CD4-positive, alpha-beta memory T cell (primary cell): ENCODE results near the gene ST14. TPM values are rescaled to one million over a fixed set of nuclear protein-coding genes. Genes with fewer than 3 reads are reported as not detected.

Experiments used
- CTCF ChIA-PET: fragments of 350-600 bp; sonication (Branson Sonifier 250); formaldehyde crosslinking; loops from one replicate; lab custom pipeline; 2021; ENCODE audit warnings: inconsistent platforms; ENCODE audit not compliant: partially characterized antibody; lab: Charles Lee
- POLR2A ChIA-PET: fragments of 350-600 bp; sonication (Branson Sonifier 250); formaldehyde crosslinking; loops from one replicate; lab custom pipeline; 2021; ENCODE audit not compliant: partially characterized antibody; lab: Charles Lee
- DNase-seq, 5 donors: peaks; one replicate each; pipeline versions ENCODE4 v3.0.0 to v3.0.0-alpha.2; 2020 to 2022; ENCODE audit warnings: mixed read lengths in 1 of 5
- H3K27ac ChIP-seq: one replicate; pipeline ENCODE4 v1.7.0; 2013; ENCODE audit warnings: low read depth, low read length
- H3K27me3 ChIP-seq: 2 replicates; pipeline ENCODE4 v1.7.0; 2013; ENCODE audit warnings: mild to moderate bottlenecking, low read length, moderate library complexity; ENCODE audit not compliant: insufficient read depth
- H3K36me3 ChIP-seq: 2 replicates; pipeline ENCODE4 v1.7.0; 2013; ENCODE audit warnings: mild to moderate bottlenecking, low read length, moderate library complexity; ENCODE audit not compliant: insufficient read depth
- H3K4me1 ChIP-seq: 2 replicates; pipeline ENCODE4 v1.7.0; 2013; ENCODE audit warnings: mild to moderate bottlenecking, low read length, moderate library complexity; ENCODE audit not compliant: insufficient read depth
- H3K4me3 ChIP-seq, 2 donors: one replicate each; pipeline ENCODE4 v1.7.0; 2013; ENCODE audit warnings: low read length in 2 of 2, mild to moderate bottlenecking in 1 of 2
- H3K9me3 ChIP-seq, 2 donors: one replicate each; pipeline ENCODE4 v1.7.0; 2013; ENCODE audit warnings: low read length in 2 of 2, control low read depth in 1 of 2; ENCODE audit not compliant: control insufficient read depth in 1 of 2
- H3K27ac Mint-ChIP-seq, 7 donors: one replicate each; pipeline ENCODE4 v1.8.0; 2020 to 2021; ENCODE audit warnings: mixed read lengths in 7 of 7, mild to moderate bottlenecking in 6 of 7, inconsistent platforms in 3 of 7, moderate library complexity in 3 of 7
- H3K27me3 Mint-ChIP-seq, 2 donors: one replicate each; pipeline ENCODE4 v1.8.0; 2020 to 2021; ENCODE audit warnings: mixed read lengths in 2 of 2
- H3K36me3 Mint-ChIP-seq, 2 donors: one replicate each; pipeline ENCODE4 v1.8.0; 2020 to 2021; ENCODE audit warnings: mixed read lengths in 2 of 2, inconsistent platforms in 1 of 2, mild to moderate bottlenecking in 1 of 2
- H3K4me1 Mint-ChIP-seq, 4 donors: one replicate each; pipeline ENCODE4 v1.8.0; 2020 to 2021; ENCODE audit warnings: mixed read lengths in 4 of 4, mild to moderate bottlenecking in 1 of 4
- H3K4me3 Mint-ChIP-seq, 8 donors: one replicate each; pipeline ENCODE4 v1.8.0; 2020 to 2021; ENCODE audit warnings: mixed read lengths in 8 of 8, mild to moderate bottlenecking in 7 of 8, moderate library complexity in 6 of 8, inconsistent platforms in 3 of 8
- H3K9me3 Mint-ChIP-seq, 8 donors: one replicate each; pipeline ENCODE4 v1.8.0; 2020 to 2021; ENCODE audit warnings: mixed read lengths in 8 of 8, mild to moderate bottlenecking in 5 of 8, inconsistent platforms in 3 of 8, moderate library complexity in 1 of 8
- intact Hi-C: fragments of 100-400 bp; cut with micrococcal nuclease; formaldehyde crosslinking; loops from one replicate; pipeline ENCODE4 v1.15.1; 2023
- polyA plus RNA-seq, 2 donors: library from polyadenylated mRNA; unstranded; fragments of 300-500 nt; fragmentation: Illumina TruSeq; gene quantifications; one replicate each; pipeline ENCODE4 v1.2.3, GENCODE V29; 2021
- total RNA-seq, 2 experiments: library from RNA; stranded (reverse); gene quantifications; one replicate each; pipeline ENCODE4 v1.2.3, GENCODE V29; 2021

ST14 gene
- total and polyA plus RNA-seq, 4 experiments from 2014 or later = 0.47 to 0.79 (median 0.72) TPM; not detected in 1

DNA sequence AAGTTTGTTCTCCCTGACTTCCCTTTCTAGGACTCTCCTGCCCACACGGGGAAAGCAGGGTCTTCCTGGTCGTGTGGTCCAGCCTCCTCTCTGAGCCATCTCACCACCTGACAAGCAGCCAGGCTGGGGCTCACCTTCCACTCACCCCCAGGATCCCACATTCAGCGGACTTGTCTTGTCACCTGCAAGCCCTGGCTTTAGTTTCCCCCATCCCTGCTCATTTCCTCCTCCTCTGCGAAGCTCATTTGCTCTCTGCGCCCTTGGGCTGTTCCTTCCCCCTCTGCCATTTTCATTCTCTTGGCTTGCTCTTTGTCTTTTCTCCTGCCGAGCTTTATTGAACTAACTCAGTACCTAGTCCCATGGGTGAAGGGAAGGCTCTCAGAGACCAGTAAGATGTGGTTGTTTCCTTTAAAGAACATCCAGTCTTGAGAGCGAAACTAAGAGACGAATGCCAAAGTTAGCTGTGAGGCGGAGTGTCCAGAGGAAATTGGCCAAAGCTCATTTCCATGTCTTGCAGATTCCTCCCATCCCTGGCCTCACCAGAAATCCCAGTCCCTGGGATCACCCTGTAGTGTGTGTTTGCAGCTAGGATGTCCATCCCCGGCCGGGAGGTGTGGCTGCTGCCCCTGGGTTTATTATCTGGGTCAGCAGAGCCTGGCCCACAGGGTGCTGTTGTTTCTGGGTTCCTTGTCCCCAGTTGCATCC lies 2.0 kb downstream of the ST14 start:
- Mint-ChIP-seq H3K27me3 (peaks cover 48 to 62% of the 10 kb centered on the region in 2 donors), H3K4me1 (peaks cover 6 to 27% (median 15%) of the 10 kb centered on the region in 4 donors), H3K9me3 (no peaks in the 10 kb centered on the region), H3K27ac (no peak overlapping the region), H3K4me3 (peak overlapping the region in 4 of 8 donors; percentile 15 to 71 (median 33)), H3K36me3 (no peaks in the 10 kb centered on the region)
- Histone ChIP-seq H3K4me3 (no peak overlapping the region), H3K4me1 (peaks cover 6% of the 10 kb centered on the region), H3K27me3 (peaks cover 13% of the 10 kb centered on the region), H3K9me3 (no peaks in the 10 kb centered on the region), H3K36me3 (no peaks in the 10 kb centered on the region), H3K27ac (no peak overlapping the region)
- ChIA-PET CTCF (no interaction called here), POLR2A (no interaction called here)
- no peak for DNase-seq
- intact Hi-C loops = no loop called here

DNA sequence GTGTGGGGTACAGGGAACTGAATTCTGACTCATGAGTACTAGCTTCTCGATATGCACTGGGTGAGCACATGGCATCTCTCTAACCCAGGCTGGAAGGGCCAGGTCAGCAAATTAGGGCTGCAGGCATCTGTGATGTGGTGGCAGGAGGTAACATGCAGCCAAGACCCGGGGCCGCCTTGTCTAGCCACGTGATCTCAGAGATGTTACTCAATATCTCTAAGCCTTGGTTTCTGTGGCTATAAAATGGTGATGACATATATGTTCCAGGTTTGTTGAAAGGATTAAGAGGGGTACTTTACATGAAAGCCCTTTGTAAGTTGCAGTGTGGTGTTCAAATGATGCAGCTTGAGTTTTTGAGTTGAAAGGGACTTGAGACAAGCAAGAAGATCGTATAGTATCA lies 3.2 kb downstream of the ST14 start:
- no peak overlapping the region for H3K27ac Mint-ChIP-seq
- CTCF ChIA-PET = no interaction called here

DNA sequence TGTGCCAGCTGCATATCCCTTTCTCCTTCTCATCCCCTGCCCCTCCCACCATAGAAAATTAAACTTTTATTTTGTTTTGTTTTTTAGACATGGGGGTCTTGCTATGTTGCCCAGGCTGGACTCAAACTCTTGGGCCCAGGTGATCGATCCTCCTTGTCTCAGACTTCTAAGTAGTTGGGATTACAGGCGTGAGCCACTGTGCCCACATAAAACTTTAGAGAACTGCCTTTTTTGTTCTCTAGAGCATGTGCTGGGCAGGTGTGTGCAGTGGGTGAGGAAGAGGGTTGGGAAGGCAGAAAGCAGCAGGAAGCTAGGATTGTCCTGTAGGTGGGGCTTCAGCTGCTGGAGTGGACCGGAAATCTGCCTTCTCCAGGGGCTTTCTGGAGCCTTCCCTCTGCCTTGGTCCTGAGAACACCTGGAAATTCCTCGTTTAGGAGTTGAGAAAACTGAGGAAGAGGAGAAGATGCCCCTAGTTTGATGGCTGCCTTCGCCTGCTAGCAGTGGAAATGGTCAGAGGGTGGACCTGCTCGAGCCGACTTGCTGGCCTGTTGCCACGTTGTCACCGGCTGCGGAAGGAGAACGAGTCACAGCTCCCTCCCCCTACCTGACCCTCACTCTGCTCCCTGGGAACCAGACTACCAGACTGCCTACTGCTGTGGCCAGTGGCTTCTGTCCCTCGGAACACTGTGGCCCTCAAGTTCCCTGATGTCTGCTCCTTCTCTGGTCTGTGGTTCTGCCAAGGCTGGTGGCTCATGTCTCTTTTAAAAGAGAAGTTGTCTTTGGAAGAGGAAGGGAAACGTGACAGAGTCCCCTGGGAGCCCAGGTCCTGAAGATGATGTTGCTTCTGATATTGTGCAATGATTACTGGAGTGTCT lies 4.0 kb downstream of the ST14 start:
- no peak overlapping the region for H3K27ac Mint-ChIP-seq
- POLR2A ChIA-PET = no interaction called here

More for the DNA sequence above, 3.2 kb downstream of the ST14 start:
- H3K4me3 ChIP-seq = no peak overlapping the region
- H3K4me1 Mint-ChIP-seq = peaks cover 6 to 27% (median 15%) of the 10 kb centered on the region in 4 donors
- no peak overlapping the region for H3K27ac ChIP-seq
- DNase-seq = no peak
- no peak overlapping the region for H3K4me3 Mint-ChIP-seq
- no peaks in the 10 kb centered on the region for H3K36me3 Mint-ChIP-seq
- peaks cover 51 to 58% of the 10 kb centered on the region in 2 donors for H3K27me3 Mint-ChIP-seq
- POLR2A ChIA-PET = no interaction called here
- no peaks in the 10 kb centered on the region for H3K9me3 Mint-ChIP-seq
- intact Hi-C loops = no loop called here
- no peaks in the 10 kb centered on the region for H3K36me3 ChIP-seq
- peaks cover 13% of the 10 kb centered on the region for H3K27me3 ChIP-seq
- no peaks in the 10 kb centered on the region for H3K9me3 ChIP-seq
- H3K4me1 ChIP-seq = peaks cover 6% of the 10 kb centered on the region

DNA sequence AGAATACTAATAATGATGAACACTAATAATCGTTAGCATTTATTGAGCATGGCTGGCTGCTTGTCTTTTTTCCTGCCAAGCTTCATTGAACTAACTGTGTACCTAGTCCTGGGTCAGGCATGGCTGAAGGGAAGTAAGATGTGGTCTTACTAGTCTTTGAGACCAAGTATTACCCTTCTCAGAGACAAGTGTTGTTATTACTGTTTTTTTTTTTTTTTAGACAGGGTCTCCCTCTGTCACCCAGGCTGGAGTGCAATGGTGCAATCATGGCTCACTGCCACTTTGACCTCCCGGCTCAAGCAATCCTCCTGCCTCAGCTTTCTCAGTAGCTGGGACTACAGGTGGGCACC lies 4.6 kb downstream of the ST14 start:
- ChIA-PET CTCF (no interaction called here), POLR2A (no interaction called here)
- no peaks in the 10 kb centered on the region for H3K9me3 ChIP-seq
- H3K4me3 ChIP-seq = no peak overlapping the region
- H3K27me3 ChIP-seq = peaks cover 16% of the 10 kb centered on the region
- Mint-ChIP-seq H3K27me3 (peaks cover 42 to 50% of the 10 kb centered on the region in 2 donors), H3K36me3 (no peaks in the 10 kb centered on the region), H3K4me3 (no peak overlapping the region), H3K27ac (no peak overlapping the region), H3K9me3 (no peaks in the 10 kb centered on the region), H3K4me1 (peaks cover 4 to 16% (median 8%) of the 10 kb centered on the region in 4 donors)
- intact Hi-C loops = no loop called here
- no peaks in the 10 kb centered on the region for H3K36me3 ChIP-seq
- DNase-seq = no peak
- no peak overlapping the region for H3K27ac ChIP-seq
- H3K4me1 ChIP-seq = peaks cover 6% of the 10 kb centered on the region

More for the DNA sequence above, 4.0 kb downstream of the ST14 start:
- Histone ChIP-seq H3K4me1 (peaks cover 6% of the 10 kb centered on the region), H3K9me3 (no peaks in the 10 kb centered on the region), H3K27me3 (peaks cover 15% of the 10 kb centered on the region), H3K4me3 (no peak overlapping the region), H3K36me3 (no peaks in the 10 kb centered on the region), H3K27ac (no peak overlapping the region)
- CTCF ChIA-PET = no interaction called here
- H3K27me3 Mint-ChIP-seq = peaks cover 48 to 56% of the 10 kb centered on the region in 2 donors
- DNase-seq = no peak
- intact Hi-C loops = no loop called here
- peaks cover 6 to 22% (median 12%) of the 10 kb centered on the region in 4 donors for H3K4me1 Mint-ChIP-seq
- no peaks in the 10 kb centered on the region for H3K36me3 Mint-ChIP-seq
- no peak overlapping the region for H3K4me3 Mint-ChIP-seq
- H3K9me3 Mint-ChIP-seq = no peaks in the 10 kb centered on the region

DNA sequence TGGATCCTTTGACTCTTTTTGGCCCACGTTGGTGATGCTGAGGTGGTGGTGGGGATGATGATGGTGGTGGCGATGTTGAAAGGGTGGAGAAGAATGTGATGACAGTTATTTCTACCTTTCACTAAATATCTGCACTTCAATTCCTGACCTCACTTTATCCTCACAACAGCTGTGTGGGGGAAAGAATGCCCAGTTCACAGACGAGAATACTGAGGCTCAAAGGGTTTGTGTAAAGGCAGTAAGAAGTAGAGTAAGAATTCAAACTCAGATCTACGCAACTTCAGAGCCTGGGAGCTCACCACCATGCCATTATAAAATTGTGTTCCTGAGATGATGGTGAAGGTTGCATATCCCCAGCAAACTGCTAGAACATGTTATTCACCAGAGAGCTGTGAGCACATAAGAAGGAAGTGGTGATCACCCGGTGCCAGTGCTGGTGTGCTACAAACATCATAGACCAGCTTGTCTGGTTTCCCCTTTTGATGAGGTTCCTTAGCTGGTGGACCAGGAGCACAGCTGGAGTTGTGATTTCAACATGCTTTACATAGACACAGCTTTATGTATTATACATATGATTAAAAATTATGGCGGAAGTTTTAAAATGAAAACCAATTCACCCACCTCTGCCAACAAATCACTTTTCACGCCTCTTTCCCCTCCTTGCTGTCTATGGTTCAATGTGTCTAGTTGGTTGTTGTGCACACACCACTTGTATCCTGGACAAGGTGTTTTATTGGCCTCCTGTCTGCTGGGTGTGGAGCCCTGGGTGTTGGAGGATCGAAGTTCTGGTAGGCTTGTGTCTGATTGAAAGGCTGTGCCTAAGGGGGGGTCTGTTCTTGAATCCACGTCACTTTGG lies 6.2 kb downstream of the ST14 start:
- peaks cover 0 to 7% (median 3%) of the 10 kb centered on the region in 4 donors for H3K4me1 Mint-ChIP-seq
- POLR2A ChIA-PET = no interaction called here
- Histone ChIP-seq H3K4me1 (no peaks in the 10 kb centered on the region), H3K27me3 (peaks cover 16% of the 10 kb centered on the region), H3K36me3 (no peaks in the 10 kb centered on the region), H3K4me3 (no peak overlapping the region), H3K9me3 (no peaks in the 10 kb centered on the region), H3K27ac (no peak overlapping the region)
- intact Hi-C loops = no loop called here
- no peaks in the 10 kb centered on the region for H3K9me3 Mint-ChIP-seq
- H3K27me3 Mint-ChIP-seq = peaks cover 42 to 51% of the 10 kb centered on the region in 2 donors
- H3K36me3 Mint-ChIP-seq = no peaks in the 10 kb centered on the region
- no peak for DNase-seq
- H3K4me3 Mint-ChIP-seq = no peak overlapping the region
- no peak overlapping the region for H3K27ac Mint-ChIP-seq
- CTCF ChIA-PET = interaction anchor here (0.9 kb wide), 1 partner anchor 10 kb away, joined by 3 read pairs; no protein-coding TSS in a partner anchor

DNA sequence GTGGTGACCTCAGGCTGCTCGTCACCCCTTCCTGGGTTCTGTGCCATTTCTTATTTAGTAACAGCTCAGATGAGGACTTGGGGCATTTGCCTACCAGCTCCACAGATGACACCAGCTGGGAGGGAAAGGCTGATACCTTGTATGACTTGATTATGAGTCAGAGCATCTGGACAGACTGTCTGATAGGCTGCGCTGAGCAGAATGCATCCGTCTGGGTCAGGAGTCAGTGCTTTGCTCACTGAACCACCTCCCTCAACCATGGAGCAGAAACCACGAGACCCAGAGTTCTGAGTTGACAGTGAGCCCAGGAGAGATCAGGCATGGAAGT lies 6.8 kb downstream of the ST14 start:
- DNase-seq = no peak

DNA sequence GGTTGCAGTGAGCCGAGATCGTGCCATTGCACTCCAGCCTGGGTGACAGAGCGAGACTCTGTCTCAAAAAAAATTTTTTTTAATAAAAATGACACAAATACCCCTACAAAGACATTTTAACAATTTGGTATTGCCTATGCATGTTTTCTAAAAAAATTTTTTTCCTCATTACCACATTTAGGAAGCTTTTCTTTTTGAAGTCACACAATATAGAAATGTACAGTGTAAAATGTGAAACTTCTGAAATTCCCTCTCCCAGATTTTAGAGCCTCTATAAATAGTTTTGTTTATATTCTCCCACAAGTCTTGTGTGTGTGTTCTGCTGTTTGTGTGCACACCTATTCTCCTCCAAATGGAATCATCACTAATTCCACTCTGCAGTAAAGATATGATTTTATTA lies 7.6 kb downstream of the ST14 start:
- Mint-ChIP-seq H3K9me3 (no peaks in the 10 kb centered on the region), H3K36me3 (no peaks in the 10 kb centered on the region), H3K27ac (no peak overlapping the region), H3K27me3 (peaks cover 32 to 46% of the 10 kb centered on the region in 2 donors), H3K4me1 (peaks cover 0 to 2% (median under 1%) of the 10 kb centered on the region in 4 donors), H3K4me3 (no peak overlapping the region)
- H3K4me3 ChIP-seq = no peak overlapping the region
- peaks cover 11% of the 10 kb centered on the region for H3K27me3 ChIP-seq
- H3K27ac ChIP-seq = no peak overlapping the region
- intact Hi-C loops = no loop called here
- no peak for DNase-seq
- ChIA-PET POLR2A (no interaction called here), CTCF (no interaction called here)
- no peaks in the 10 kb centered on the region for H3K4me1 ChIP-seq
- no peaks in the 10 kb centered on the region for H3K9me3 ChIP-seq
- no peaks in the 10 kb centered on the region for H3K36me3 ChIP-seq

More for the DNA sequence above, 6.8 kb downstream of the ST14 start:
- Histone ChIP-seq H3K4me1 (no peaks in the 10 kb centered on the region), H3K9me3 (no peaks in the 10 kb centered on the region), H3K27me3 (peaks cover 16% of the 10 kb centered on the region), H3K27ac (no peak overlapping the region), H3K4me3 (no peak overlapping the region), H3K36me3 (no peaks in the 10 kb centered on the region)
- intact Hi-C loops = no loop called here
- ChIA-PET POLR2A (no interaction called here), CTCF (no interaction called here)
- no peaks in the 10 kb centered on the region for H3K36me3 Mint-ChIP-seq
- H3K27me3 Mint-ChIP-seq = peaks cover 39 to 50% of the 10 kb centered on the region in 2 donors
- peaks cover 0 to 3% (median 2%) of the 10 kb centered on the region in 4 donors for H3K4me1 Mint-ChIP-seq
- no peaks in the 10 kb centered on the region for H3K9me3 Mint-ChIP-seq
- H3K4me3 Mint-ChIP-seq = no peak overlapping the region
- H3K27ac Mint-ChIP-seq = no peak overlapping the region
